CD4-positive, alpha-beta T cell treated with Interleukin-12 subunit alpha and Interleukin-12 subunit beta, for 1 hour (primary cell): ENCODE data around the gene CWC27.

Experiments used
- DNase-seq: peaks from one replicate; pipeline ENCODE4 v3.0.0-alpha.2; 2020

CWC27 gene

DNA sequence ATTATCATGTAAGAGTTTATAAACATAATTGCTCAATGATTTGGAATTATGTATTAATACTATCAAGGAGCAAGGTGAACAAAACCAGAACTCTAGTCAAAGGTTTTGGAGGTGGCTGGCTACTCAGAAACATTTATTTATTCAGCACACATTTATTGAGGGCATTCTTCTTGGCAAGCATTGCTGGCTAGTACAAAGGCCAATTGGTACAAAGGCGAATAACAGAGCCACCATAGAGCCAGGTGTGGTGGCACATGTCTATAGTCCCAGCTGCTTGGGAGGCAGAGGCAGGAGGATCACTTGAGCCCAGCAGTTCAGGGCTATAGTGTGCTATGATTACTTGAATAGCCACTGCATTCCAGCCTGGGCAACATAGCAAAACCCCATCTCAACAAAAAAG, 242.1 kb downstream of the CWC27 start:
- no peak for DNase-seq

DNA sequence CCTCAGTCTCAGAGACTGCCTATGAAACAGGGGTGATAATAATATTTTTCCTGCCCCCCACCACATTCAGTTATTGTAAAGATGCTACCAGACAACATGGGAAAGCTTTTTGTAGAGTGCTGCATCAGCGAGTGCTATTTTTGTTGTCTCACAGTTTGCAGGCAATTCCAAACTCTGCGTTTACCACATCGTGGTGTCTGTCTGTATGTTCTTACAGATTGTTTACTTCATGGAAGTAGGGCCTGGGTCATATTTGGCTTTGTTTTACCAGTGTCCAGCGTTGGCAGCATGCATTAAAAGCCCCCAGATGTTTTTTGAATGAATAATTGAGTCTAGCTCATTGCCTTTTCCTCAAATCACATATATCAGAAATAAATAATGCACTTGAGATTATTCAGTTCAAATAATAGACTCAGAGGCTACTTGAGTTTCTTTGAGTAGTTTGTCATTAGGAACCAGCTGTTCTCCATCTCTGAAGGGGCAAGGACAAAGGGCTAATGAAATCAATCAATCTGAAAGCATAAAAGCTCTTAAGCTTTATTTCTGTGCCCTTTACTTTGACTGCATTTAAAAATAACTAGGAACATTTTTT, 243.7 kb downstream of the CWC27 start:
- DNase-seq, result no peak

DNA sequence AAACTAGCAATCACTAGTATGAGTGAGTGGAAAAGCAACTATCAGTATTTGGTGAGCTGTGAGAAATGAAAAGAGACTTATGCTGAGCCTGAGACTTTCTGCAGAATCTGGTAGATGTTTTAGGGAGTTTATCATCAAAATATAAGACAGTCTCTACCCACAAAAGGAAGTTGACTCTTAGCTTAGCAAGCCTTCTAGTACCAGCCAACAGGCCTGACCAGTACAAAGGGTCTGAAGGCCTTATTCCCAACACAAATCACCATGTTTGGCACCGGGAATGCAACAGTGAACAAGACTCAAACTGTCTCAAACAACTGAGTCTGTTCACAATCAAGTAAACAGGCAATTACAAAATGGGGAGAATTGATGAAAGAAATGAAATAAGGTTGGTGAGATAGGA, 244.4 kb downstream of the CWC27 start:
- DNase-seq, result no peak

DNA sequence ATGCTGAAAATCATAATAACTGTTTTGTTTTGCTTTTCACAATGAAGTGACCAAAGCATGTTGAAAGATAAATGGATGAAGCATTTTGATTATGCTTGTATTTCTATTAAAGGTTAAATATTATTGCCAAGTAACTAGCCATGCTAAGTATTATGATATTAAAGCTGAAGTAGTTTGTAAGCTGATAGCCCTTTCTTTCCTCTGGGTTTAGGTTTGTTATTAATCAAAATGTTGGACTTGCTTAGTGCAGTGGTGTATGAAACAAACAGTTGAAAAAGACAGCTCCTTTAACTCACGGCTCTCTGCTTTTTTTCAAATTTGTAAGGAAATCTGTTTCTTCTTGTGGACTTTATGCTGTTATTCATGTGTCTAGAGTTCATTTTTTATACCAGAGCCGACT, 246.0 kb downstream of the CWC27 start:
- DNase-seq, result no peak

DNA sequence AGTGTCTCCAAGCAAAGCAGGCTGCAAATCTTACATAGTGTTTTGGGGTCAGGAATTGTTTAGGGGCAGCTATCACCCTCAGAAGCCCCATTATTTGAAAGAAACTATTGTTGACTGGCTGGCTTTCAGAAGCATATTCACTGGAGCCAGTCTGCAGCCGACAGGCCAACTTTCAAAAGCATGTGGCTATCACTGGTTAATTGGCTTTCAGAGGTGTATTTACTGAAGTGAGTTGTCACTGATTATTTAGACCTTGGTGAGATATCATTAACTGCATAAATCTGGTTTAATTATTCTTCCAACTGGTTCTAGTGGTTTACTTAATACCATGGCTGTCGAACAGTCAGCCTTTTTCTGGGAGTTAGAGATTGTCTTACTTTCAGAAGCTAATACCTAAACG, 247.0 kb downstream of the CWC27 start:
- DNase-seq, result no peak

DNA sequence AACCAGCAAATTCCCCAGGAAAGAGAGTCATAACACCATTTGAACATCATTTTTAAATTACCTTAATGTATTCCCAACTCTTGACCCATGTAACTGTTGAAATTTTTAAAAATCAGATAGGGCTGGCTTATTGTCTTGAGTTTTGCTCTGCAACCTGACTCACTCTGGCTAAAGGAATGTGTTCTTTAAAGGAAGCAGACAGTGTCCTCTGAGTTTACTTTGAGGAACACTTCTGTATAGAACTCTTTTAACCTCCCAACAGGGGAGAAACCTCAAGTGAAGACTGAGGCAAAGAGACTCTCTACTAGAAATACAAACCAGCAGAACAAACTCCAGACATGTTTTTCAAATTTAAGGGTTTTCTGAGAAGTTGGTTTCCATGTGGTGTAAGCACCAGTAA, 248.9 kb downstream of the CWC27 start:
- no peak for DNase-seq

DNA sequence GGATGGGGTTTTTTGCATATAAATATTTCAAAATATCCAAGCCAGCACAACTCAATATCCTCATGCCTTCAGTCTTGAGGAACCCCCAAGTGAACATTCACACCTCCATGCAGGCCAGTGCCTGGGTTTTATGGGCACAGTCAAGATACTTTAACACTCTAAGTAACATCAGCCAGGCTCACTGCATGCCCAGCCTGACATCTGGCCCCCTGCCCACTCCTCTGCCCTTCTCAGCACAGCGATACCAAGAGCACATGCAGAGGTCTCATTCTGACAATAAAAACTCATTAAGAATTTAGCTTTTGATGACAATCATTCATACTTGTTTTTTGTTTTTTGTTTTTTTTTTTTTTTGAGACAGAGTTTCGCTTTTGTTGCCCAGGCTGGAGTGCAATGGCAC, 250.0 kb downstream of the CWC27 start:
- DNase-seq, result no peak

DNA sequence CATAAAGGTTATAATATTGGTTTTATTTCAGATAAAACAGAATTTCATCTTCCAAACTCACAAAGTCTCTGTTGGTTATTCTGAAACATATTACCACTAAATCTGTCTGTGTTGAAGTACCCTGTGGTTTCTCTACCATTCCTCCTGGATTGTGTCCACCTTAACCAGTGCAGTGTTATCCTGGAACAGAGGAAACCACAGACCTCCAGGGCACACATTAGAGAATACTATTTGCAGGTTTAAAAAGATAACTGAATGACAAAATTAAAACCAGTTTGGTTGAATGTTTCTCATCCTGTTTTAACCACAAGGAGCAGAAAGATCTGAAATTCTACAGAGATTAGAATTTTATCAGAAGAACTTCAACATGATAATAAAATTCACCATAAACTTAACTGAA, 251.8 kb downstream of the CWC27 start:
- DNase-seq, result no peak

DNA sequence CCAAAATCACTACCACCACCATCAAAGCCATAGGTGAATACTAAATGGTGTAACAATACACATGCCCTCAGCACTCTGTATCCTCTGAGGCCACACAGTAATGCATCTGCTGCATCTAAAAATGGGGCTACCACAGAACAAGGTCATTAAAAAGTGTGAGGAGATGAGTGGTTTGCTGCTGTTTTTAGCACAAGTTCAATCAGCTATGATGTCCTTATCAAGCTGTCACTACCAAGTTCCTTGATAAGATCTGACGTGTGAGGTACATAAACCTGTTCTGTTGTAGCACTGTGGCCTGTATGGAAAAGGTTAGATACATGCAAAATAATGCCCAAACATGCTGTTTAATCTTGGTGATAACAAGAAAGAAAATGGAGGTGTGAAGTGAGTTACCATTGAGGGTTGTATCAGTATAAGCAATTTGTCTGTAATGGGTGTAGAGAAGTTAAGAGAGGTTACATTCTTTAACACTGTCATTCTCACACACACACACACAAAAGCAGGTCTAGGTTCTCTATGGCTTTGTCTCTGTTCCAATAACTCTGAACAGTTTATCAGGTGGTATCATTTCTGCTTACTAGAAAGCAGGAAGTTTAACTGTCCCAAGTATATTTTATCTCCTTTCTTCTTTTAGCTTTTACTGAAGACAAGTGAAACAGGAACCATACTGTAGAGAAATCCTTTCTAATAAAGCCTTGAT, 252.9 kb downstream of the CWC27 start:
- DNase-seq, result peak; percentile 10

DNA sequence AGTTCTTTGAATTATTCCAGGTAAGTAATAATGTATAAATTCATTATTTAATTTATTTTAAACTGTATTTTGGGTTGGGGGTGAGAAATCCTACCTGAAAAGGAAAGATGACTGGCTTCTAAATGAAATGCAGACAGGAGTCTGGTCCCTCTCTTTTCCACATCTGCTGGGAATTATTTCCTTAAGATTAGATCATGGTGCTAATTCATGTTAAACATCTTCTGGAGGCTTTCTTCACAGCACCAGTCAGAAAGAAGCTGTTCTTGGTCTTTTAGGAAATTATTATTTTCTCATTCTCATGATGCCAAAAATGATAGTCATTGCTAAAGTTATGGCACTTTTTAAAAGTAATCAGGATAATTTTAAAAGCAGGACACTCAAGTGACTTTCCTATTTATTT, 254.2 kb downstream of the CWC27 start:
- DNase-seq, result no peak

DNA sequence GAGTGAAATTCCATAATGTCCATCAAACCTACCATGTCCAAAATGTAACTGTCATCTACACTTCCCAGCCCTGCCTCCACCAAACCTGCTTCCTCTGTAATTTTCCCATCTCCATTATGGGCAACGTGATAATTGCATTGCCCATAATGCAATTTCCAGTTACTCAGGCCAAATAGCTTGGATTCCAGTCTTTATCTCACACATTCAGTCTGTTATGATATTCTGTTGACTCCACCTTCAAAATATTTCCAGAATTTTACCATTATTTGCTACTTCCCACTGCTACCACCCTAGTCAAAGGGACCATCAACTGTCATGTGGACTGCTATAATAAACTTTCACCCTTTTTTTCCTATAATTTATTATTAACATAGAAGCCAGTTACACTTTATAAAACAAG, 256.0 kb downstream of the CWC27 start:
- DNase-seq, result no peak

DNA sequence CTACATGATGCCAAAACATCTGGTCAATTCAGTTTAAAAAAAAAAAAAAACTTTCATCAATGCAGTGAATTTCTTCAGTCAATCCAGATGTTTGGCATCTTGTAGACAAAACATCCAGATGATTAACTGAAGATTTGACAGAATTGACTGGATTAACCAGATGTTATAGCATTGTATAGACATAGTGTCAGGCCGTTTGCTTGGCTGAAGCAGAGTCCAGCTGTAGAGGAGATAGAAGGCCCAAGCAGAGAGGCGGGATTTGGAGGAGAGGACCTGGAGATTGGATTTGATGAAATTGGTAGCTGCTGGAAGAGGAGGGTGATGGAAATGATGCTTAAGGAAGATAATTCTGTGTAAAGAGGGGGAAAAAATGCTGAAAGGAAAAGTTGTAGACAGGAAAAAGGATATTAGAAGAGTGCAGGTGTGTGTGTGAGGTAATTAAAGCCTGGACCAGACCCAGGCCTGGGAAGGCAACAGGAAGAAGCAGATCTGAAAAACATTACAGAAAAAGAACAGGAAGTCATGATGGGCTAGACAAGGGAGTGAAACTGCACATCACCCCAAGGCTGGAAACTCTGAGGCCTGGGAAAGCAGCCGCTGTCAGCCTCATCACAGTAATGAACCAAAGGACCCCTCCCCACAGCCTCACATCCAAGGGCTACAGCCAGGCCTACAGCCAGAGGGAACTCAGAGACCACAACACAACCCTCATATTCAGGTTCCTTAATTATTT, 258.3 kb downstream of the CWC27 start:
- DNase-seq, result no peak

DNA sequence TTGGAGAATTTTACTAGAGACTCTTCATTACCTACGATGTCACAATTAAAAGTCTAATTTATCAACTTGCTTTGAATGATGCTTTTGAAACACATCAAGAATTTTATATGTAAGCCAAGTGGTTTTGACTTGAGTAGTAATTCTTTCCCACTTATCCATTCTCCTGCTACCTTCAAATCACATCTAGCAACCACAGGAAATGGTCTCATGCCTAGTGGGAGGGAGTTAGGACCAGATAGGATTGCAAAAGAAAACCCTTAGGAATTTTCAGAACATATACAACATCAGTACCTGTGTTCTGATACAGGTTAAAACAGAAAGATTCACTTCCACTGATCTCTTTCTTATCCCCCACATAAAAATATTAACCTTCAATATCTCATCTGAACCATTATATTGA, 260.4 kb downstream of the CWC27 start:
- no peak for DNase-seq

DNA sequence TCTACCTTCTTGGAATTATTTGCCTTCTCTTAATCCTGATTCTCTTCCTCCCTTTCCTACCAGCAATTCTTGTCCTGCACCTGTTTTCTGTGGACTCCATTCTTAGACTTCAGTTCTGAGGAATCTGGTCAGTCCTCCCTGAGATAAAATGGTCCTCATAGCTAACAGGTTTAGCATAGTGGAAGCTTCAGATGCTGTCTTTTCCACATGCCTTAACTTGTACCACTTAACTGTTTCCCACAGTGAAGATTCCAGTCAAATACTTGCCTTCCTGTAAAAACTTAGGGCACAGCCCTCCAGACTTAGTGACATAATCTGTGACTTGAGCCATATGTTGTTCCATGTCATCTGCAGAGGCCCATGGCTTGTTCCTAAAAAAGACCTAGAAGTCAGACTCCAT, 261.3 kb downstream of the CWC27 start:
- DNase-seq, result no peak

DNA sequence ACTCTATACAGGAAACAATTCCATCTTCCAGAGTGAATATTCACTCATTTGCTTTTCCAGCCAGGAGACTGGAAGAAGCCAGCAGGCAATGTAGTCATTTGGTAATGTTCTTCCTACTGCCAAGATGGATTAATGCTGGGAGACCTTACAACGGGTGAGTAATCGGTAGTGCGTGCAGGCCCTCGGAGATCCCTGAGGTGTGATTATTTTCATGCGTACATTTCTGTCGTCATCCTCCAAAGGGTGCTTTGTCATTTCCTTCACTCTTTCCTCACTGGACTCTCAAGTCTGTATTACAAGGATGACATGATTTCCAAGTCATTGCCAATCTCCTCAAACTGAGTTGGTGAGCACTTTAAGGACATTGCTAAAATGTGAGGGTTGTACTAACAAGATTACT, 263.5 kb downstream of the CWC27 start:
- no peak for DNase-seq

DNA sequence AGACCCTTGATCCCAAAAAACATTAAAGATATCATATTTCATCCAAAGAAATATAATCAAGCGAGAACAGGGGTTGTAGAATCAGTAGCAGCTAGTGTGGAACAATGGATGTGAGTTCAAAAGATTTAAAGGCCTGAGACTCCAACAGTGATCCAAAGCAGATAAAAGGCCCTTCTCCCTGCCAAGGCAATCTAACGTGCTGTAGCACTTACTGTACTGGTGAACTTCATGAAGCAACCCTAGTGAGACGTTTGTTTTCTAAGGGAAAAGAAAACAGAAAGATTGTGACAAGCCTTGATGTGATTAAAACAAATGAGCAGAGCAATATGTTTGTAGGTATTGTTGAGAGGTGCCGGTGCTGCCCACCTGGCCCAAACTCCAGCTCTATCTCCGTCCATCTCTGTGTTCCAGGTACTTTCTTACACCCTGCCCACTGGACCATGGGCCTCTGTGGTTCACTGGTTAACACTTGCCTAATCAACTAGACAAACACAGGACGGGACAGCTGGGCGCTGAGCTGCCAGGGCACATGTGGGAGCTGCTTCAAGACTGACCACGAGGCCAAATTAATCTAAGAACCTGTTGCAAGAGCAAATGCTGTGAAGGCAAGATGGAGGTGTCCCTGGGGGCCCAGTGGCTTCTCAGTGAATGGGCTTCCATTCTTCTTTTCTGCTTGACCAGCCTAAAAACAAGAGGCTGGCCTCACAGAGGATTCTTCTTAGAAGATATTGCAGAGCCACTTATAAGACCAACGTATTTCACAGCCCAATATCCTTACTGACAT, 265.5 kb downstream of the CWC27 start:
- no peak for DNase-seq

DNA sequence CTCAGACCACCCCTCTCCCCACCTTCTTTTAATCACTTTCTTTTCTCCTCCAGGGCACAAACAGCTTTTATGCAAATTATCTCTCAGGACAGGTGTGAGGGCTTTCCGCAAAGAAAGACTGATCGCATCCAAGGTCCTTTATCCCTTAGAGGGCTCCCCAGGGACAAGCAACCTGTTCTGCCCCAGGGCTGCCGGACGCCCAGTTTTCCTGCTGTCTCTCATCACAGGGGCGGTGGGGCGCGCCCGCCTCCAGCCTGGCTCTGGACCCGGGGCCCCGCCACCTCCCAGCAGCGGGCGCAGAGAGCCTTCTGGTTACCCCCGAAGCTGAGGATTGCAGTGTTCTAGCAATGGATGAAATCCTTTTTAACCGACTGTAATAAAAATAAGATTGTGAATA, 266.1 kb downstream of the CWC27 start:
- no peak for DNase-seq

DNA sequence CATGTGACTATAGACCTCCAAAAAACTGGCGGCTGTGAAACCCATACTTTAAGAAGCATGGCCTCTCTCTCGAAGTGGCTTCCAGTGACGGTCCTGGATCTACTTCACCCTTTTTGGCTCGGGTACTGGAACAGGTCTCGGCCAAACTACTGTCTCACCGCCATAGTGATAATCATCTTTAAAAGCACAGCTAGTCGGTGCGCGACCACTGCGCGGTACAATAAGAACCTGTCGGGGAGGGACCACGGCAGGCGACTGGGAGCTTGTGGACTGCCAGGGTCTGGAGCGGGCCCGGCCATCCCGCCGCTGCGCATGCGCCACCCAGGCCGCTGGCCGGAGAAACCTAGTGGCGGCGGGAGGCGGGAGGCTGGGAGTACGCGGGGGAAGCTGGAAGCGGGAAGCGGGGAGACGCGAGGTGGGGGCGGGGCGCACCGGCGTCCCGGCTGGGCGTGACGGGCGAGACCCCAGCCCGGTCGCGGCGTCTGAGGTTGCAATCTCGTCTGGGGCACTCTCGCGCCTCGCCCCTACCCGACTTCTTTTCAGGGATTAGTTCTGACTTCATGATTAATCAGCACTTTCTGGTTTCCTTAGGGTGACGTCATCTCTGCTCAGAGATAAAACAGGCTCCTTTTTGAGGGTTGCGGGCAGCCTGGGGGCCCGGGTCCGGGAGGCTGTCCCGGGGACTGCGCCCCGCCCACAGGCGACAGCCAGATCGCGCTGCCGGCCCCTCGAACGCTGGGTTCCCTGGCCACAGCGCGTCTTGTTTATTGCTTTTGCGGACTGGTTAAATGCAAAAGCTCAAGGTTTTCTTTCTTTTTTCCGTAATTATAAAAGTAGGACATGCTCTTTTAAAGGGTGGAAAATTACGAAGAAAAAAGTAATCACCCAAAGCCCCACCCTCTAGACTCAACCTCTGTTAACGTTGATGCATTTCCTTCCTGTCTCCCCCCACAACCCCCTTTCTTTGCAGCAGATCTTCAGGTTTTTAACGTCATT, 266.8 kb downstream of the CWC27 start:
- DNase-seq, result peak; percentile 89

DNA sequence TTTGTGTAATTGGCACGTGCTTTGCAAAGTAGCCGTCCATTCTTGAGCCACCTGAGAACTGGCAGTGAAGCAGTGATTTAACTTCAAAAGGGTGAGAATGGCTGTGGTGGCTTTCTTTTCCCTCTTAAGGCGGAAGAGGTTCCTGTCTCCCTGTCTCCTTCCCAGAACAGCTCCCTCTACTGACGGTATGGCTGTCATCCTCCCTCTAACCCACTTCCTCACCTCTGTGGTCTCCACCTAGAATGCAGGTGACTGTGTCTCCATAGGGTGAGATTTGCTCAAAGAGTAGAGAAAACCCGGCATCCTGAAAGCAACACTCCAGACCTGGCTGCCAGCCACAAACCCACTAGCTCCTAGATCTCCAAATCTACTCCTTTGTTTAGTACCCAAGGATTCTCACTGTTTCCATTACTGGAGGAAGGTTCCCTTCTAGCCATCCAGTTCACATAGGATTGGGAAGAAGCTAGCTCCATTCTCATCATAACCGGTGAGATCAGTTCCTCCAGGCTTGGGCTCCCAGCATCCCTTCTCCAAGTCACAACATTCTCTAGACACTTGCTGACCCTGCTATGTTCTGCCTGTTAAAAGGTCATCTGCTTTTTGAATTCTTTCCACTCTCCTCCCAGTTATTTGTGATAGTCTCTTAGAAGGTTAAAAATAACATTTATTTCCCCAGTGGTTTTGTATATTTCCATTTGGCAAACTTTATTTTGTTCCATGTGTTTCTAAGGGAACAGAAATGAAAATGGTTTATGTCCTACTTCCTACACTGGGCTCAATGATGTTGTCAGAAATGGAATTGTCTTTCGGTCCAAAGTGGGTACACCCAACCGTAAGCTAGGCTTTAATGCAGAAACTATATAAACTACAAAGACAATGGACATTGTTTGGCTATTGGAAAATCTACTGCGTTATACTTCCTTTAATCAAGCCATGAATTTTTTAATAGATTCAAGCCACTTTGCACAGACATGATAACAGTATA, 269.4 kb downstream of the CWC27 start:
- peak; percentile 41 for DNase-seq

DNA sequence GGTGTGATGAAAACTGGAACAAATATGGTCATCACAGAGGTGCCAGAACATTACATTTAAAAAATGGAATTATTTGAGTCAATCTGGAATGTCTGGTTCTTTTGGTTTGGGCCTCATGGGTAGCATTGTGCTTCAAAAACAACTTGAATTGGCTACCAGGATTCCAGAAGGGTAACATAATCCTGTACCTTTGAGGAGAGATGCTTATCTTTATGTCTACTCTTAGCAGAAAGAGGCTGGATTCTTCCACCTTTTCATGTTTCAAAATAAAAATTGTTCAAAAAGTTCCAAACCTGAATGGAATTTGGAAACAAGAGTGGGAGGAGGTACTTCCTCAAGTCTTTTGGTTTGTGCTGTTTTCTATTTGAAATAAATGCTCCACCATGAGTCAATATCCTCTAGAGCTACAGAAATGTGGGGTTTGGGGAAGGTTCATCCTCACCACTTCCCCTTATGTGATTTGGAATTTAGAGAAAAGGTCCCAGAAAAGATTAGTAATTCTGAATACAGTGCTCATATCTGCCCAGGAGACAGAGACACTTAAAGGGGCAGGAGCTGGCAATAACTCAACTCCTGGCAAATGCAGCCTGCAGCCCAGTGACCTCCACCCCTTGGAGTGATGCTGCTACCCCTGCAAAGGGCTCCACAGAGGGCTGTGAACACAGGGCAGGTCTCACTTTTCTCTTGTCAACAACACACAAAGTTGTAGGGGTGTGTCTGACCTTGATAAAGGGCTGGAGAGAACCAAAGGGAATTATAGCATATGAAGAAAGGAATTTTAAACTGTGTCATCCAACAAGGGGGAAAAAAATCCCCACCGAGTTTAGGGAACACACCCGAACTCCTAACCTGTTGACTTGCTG, 272.8 kb downstream of the CWC27 start:
- DNase-seq, result no peak
